Neural crest cell (in vitro differentiated cells): Measurements from ENCODE around the gene ZNF331. TPM values are rescaled to one million over a fixed set of nuclear protein-coding genes. Genes with fewer than 3 reads are reported as not detected.
A peak's percentile ranks its signal among the peaks of the same experiment; 100 is the strongest.

Experiments used
- DNase-seq: peaks from one replicate; pipeline ENCODE4 v3.0.0; 2021; ENCODE audit warnings: low read depth, mixed read lengths, low spot score
- H3K27ac Mint-ChIP-seq: one replicate; pipeline ENCODE4 v1.8.0; 2021; ENCODE audit warnings: mild to moderate bottlenecking, mixed read lengths; ENCODE audit not compliant: unreplicated experiment
- H3K27me3 Mint-ChIP-seq: 2 replicates; pipeline ENCODE4 v1.8.0; 2021; ENCODE audit warnings: low read depth, mild to moderate bottlenecking, mixed read lengths
- H3K36me3 Mint-ChIP-seq: 2 replicates; pipeline ENCODE4 v1.8.0; 2021; ENCODE audit warnings: low read depth, mild to moderate bottlenecking, mixed read lengths
- H3K4me1 Mint-ChIP-seq: 2 replicates; pipeline ENCODE4 v1.8.0; 2021; ENCODE audit warnings: mixed read lengths
- H3K4me3 Mint-ChIP-seq: one replicate; pipeline ENCODE4 v1.8.0; 2021; ENCODE audit warnings: mild to moderate bottlenecking, mixed read lengths
- H3K9me3 Mint-ChIP-seq: 2 replicates; pipeline ENCODE4 v1.8.0; 2021; ENCODE audit warnings: mixed read lengths
- CTCF ChIP-seq: fragments of 200-600 bp; sonication (generic); conservative IDR thresholded peaks from 2 replicates; pipeline ENCODE4 v1.5.0; 2021; ENCODE audit warnings: antibody characterized with exemption, mild to moderate bottlenecking
- total RNA-seq: library from RNA; stranded (reverse); gene quantifications from 2 replicates; pipeline ENCODE4 v1.2.1, GENCODE V29; 2021

Gene ZNF331
- total RNA-seq, 1 donor from 2014 or later: 36.6 TPM

- peaks cover 6% of the 10 kb centered on the region for H3K9me3 Mint-ChIP-seq
- H3K27me3 Mint-ChIP-seq: no peaks in the 10 kb centered on the region
- H3K27ac Mint-ChIP-seq: no peak overlapping the region
- no peak for DNase-seq
- peaks cover 13% of the 10 kb centered on the region for H3K36me3 Mint-ChIP-seq
- TF ChIP-seq CTCF: no peak
- no peaks in the 10 kb centered on the region for H3K4me1 Mint-ChIP-seq
- H3K4me3 Mint-ChIP-seq: no peak overlapping the region
Measured at GRCh38 chr19:53530622-53531021, 7.3 kb upstream of the ZNF331 start.

GRCh38 chr19:53531457-53531856, 6.5 kb upstream of the ZNF331 start:
- Mint-ChIP-seq H3K27ac (no peak overlapping the region), H3K36me3 (peaks cover 10% of the 10 kb centered on the region), H3K4me3 (no peak overlapping the region), H3K9me3 (no peaks in the 10 kb centered on the region), H3K27me3 (no peaks in the 10 kb centered on the region), H3K4me1 (no peaks in the 10 kb centered on the region)
- no peak for DNase-seq
- no peak for TF ChIP-seq CTCF

GRCh38 chr19:53532362-53532761, 5.6 kb upstream of the ZNF331 start:
- TF ChIP-seq CTCF: no peak
- Mint-ChIP-seq H3K9me3 (no peaks in the 10 kb centered on the region), H3K27ac (no peak overlapping the region), H3K36me3 (peaks cover 10% of the 10 kb centered on the region), H3K4me1 (no peaks in the 10 kb centered on the region), H3K27me3 (no peaks in the 10 kb centered on the region), H3K4me3 (no peak overlapping the region)
- DNase-seq: no peak

GRCh38 chr19:53536225-53536548, 1.8 kb upstream of the ZNF331 start:
- H3K9me3 Mint-ChIP-seq: no peaks in the 10 kb centered on the region
- H3K27ac Mint-ChIP-seq: no peak overlapping the region
- no peak for DNase-seq
- H3K4me3 Mint-ChIP-seq: peak overlapping the region; percentile 56
- peaks cover 16% of the 10 kb centered on the region for H3K36me3 Mint-ChIP-seq
- no peaks in the 10 kb centered on the region for H3K27me3 Mint-ChIP-seq
- no peak for TF ChIP-seq CTCF
- peaks cover 13% of the 10 kb centered on the region for H3K4me1 Mint-ChIP-seq

- no peak overlapping the region for H3K27ac Mint-ChIP-seq
- no peak for DNase-seq
- no peaks in the 10 kb centered on the region for H3K27me3 Mint-ChIP-seq
- no peak for TF ChIP-seq CTCF
- H3K4me3 Mint-ChIP-seq: peak overlapping the region; percentile 97
- peaks cover 16% of the 10 kb centered on the region for H3K36me3 Mint-ChIP-seq
- no peaks in the 10 kb centered on the region for H3K9me3 Mint-ChIP-seq
- H3K4me1 Mint-ChIP-seq: peaks cover 13% of the 10 kb centered on the region
Measured at GRCh38 chr19:53537121-53537520, 824 bp upstream of the ZNF331 start.
